GM21825 (cell line): ENCODE results near the gene OR52E8.

Source experiments
- ATAC-seq: cut with Tn5 transposase; IDR thresholded peaks from one replicate; pipeline ENCODE4 v1.9.1; 2021; ENCODE audit warnings: mild to moderate bottlenecking, moderate library complexity; ENCODE audit not compliant: unreplicated experiment

OR52E8 gene

GRCh38 chr11:5808500-5809121 is 48.9 kb downstream of the OR52E8 start, which contains the start of gene OR52N2:
Gene OR52N2 (plus strand): TSS chr11:5808924. CDS start chr11:5820336, 11,412 bp downstream.
- peak; percentile 85 for ATAC-seq

- no peak for ATAC-seq
These were observed 49.9 kb downstream of the OR52E8 start for GRCh38 chr11:5807580-5807979.
